Caco-2 (cell line): ENCODE data around the gene KCNJ3. TPM values are rescaled to one million over a fixed set of nuclear protein-coding genes. Genes with fewer than 3 reads are reported as not detected.

ENCODE experiments used
- BruUV-seq: library from RNA; stranded (reverse); fragments of 400-500 nt; replicated peaks from 2 replicates; lab custom pipeline; 2021; lab: Mats Ljungman, UMichigan
- CTCF ChIA-PET: fragments of 300-600 bp; sonication (Branson Sonifier 250); formaldehyde crosslinking; loops from one replicate; lab custom pipeline; 2022; ENCODE audit warnings: antibody characterized with exemption; lab: Charles Lee
- POLR2A ChIA-PET: fragments of 300-600 bp; sonication (Branson Sonifier 250); formaldehyde crosslinking; loops from one replicate; lab custom pipeline; 2022; ENCODE audit warnings: antibody characterized with exemption; lab: Charles Lee
- DNase-seq, 2 experiments: peaks; one replicate each; pipeline versions ENCODE4 v3.0.0 to v3.0.0-alpha.2; 2020 to 2022
- H3K27me3 ChIP-seq: replicated peaks from 2 replicates; pipeline ENCODE4 v1.6.0; 2011; ENCODE audit warnings: low read length; ENCODE audit not compliant: control insufficient read depth, insufficient read depth
- H3K36me3 ChIP-seq: 2 replicates; pipeline ENCODE4 v1.5.1; 2011; ENCODE audit warnings: low read length; ENCODE audit not compliant: control insufficient read depth, insufficient read depth
- H3K4me1 ChIP-seq: fragments of 250-450 bp; sonication (Bioruptor Pico); 2 replicates; pipeline ENCODE4 v1.5.1; 2020; ENCODE audit warnings: mild to moderate bottlenecking
- H3K4me3 ChIP-seq: 2 replicates; pipeline ENCODE4 v1.5.1; 2011; ENCODE audit warnings: low read depth, mild to moderate bottlenecking, control low read depth, low read length
- H3K9me3 ChIP-seq: fragments of 250-450 bp; sonication (Bioruptor Pico); 2 replicates; pipeline ENCODE4 v1.5.1; 2020; ENCODE audit warnings: mild to moderate bottlenecking, moderate library complexity
- H3K27ac Mint-ChIP-seq: one replicate; pipeline ENCODE4 v1.8.0; 2022; ENCODE audit warnings: mixed read lengths; ENCODE audit not compliant: unreplicated experiment
- H3K27me3 Mint-ChIP-seq: one replicate; pipeline ENCODE4 v1.8.0; 2022; ENCODE audit warnings: mixed read lengths; ENCODE audit not compliant: insufficient read depth, unreplicated experiment
- H3K36me3 Mint-ChIP-seq: one replicate; pipeline ENCODE4 v1.8.0; 2022; ENCODE audit warnings: mild to moderate bottlenecking, mixed read lengths; ENCODE audit not compliant: insufficient read depth, unreplicated experiment
- H3K4me1 Mint-ChIP-seq: one replicate; pipeline ENCODE4 v1.8.0; 2022; ENCODE audit warnings: low read depth, mixed read lengths; ENCODE audit not compliant: unreplicated experiment
- H3K4me3 Mint-ChIP-seq: one replicate; pipeline ENCODE4 v1.8.0; 2022; ENCODE audit warnings: mild to moderate bottlenecking, moderate library complexity, mixed read lengths; ENCODE audit not compliant: unreplicated experiment
- H3K9me3 Mint-ChIP-seq: one replicate; pipeline ENCODE4 v1.8.0; 2022; ENCODE audit warnings: mixed read lengths; ENCODE audit not compliant: unreplicated experiment
- CTCF ChIP-seq, 2 experiments: fragments of 200-600 bp in 1 of 2; IDR thresholded peaks; 1 replicate in 1 of 2; 2 replicates in 1 of 2; pipeline versions ENCODE4 v1.5.1 to v1.8.0; 2011 to 2022; ENCODE audit warnings: antibody characterized with exemption in 1 of 2, control low read depth in 1 of 2, inconsistent platforms in 1 of 2, low read depth in 1 of 2, low read length in 1 of 2, mild to moderate bottlenecking in 1 of 2, moderate library complexity in 1 of 2; ENCODE audit not compliant: insufficient read depth in 1 of 2, severe bottlenecking in 1 of 2, unreplicated experiment in 1 of 2
- intact Hi-C: fragments of 100-400 bp; cut with micrococcal nuclease; formaldehyde crosslinking; loops from one replicate; pipeline ENCODE4 v1.10.0; 2022; ENCODE audit not compliant: unreplicated experiment
- total RNA-seq: library from RNA; stranded (reverse); gene quantifications from 2 replicates; pipeline ENCODE4 v1.2.3, GENCODE V29; 2022

KCNJ3 gene
- total RNA-seq, 1 experiment from 2014 or later, result not detected

- no peaks in the 10 kb centered on the region for H3K36me3 Mint-ChIP-seq
- no peaks in the 10 kb centered on the region for H3K4me1 Mint-ChIP-seq
- peak overlapping the region; percentile 42 for H3K4me3 Mint-ChIP-seq
- peaks cover 9% of the 10 kb centered on the region for H3K9me3 Mint-ChIP-seq
- no peaks in the 10 kb centered on the region for H3K36me3 ChIP-seq
- no peaks in the 10 kb centered on the region for H3K9me3 ChIP-seq
- DNase-seq, result no peak
- intact Hi-C loops, result no loop called here
- ChIA-PET POLR2A (no interaction called here), CTCF (no interaction called here)
- H3K27me3 Mint-ChIP-seq, result peaks cover 25% of the 10 kb centered on the region
- H3K27me3 ChIP-seq, result no peaks in the 10 kb centered on the region
- H3K27ac Mint-ChIP-seq, result no peak overlapping the region
- BruUV-seq, result no TSS peak
- 0 out of 2 replicates have a peak, but pooled peaks cover 6% of the 10 kb centered on the region for H3K4me1 ChIP-seq
- TF ChIP-seq CTCF (IDR thresholded peaks at IDR 0.05; ENCODE audit: insufficient read depth in 1 of 2, low read depth in 1 of 2, low read length in 1 of 2, severe bottlenecking in 1 of 2, unreplicated experiment in 1 of 2), result no peak
- H3K4me3 ChIP-seq, result no peak overlapping the region
Observed at GRCh38 chr2:154698721-154699574, 453 bp downstream of the KCNJ3 start.

GRCh38 chr2:154699575-154699930, 1.1 kb downstream of the KCNJ3 start:
- no peaks in the 10 kb centered on the region for H3K27me3 ChIP-seq
- peaks cover 9% of the 10 kb centered on the region for H3K9me3 Mint-ChIP-seq
- H3K4me3 ChIP-seq, result no peak overlapping the region
- peaks cover 23% of the 10 kb centered on the region for H3K27me3 Mint-ChIP-seq
- no peaks in the 10 kb centered on the region for H3K36me3 Mint-ChIP-seq
- no peak for TF ChIP-seq CTCF (IDR thresholded peaks at IDR 0.05; ENCODE audit: insufficient read depth in 1 of 2, low read depth in 1 of 2, low read length in 1 of 2, severe bottlenecking in 1 of 2, unreplicated experiment in 1 of 2)
- H3K4me3 Mint-ChIP-seq, result no peak overlapping the region
- H3K4me1 ChIP-seq, result 0 out of 2 replicates have a peak, but pooled peaks cover 6% of the 10 kb centered on the region
- H3K4me1 Mint-ChIP-seq, result no peaks in the 10 kb centered on the region
- H3K27ac Mint-ChIP-seq, result no peak overlapping the region
- ChIA-PET POLR2A (no interaction called here), CTCF (no interaction called here)
- intact Hi-C loops, result no loop called here
- no peaks in the 10 kb centered on the region for H3K36me3 ChIP-seq
- H3K9me3 ChIP-seq, result no peaks in the 10 kb centered on the region
- no peak for DNase-seq
- no TSS peak for BruUV-seq

GRCh38 chr2:154700136-154700535, 1.6 kb downstream of the KCNJ3 start:
- Mint-ChIP-seq H3K27ac (no peak overlapping the region), H3K27me3 (peaks cover 22% of the 10 kb centered on the region)
- no TSS peak for BruUV-seq

More at GRCh38 chr2:154700136-154700535, 1.6 kb downstream of the KCNJ3 start:
- Histone ChIP-seq H3K9me3 (no peaks in the 10 kb centered on the region), H3K4me3 (no peak overlapping the region), H3K4me1 (0 out of 2 replicates have a peak, but pooled peaks cover 6% of the 10 kb centered on the region), H3K36me3 (no peaks in the 10 kb centered on the region), H3K27me3 (no peaks in the 10 kb centered on the region)
- no peak overlapping the region for H3K4me3 Mint-ChIP-seq
- DNase-seq, result no peak
- ChIA-PET POLR2A (no interaction called here), CTCF (no interaction called here)
- no peak for TF ChIP-seq CTCF (IDR thresholded peaks at IDR 0.05; ENCODE audit: insufficient read depth in 1 of 2, low read depth in 1 of 2, low read length in 1 of 2, severe bottlenecking in 1 of 2, unreplicated experiment in 1 of 2)
- H3K9me3 Mint-ChIP-seq, result peaks cover 9% of the 10 kb centered on the region
- no peaks in the 10 kb centered on the region for H3K36me3 Mint-ChIP-seq
- intact Hi-C loops, result no loop called here
- no peaks in the 10 kb centered on the region for H3K4me1 Mint-ChIP-seq
